Colon (tissue), 2 donors: Measurements from ENCODE around the gene WNT10A.
"Not testable (repeated sequence)": the region's sequence is repeated elsewhere in the genome, so short reads cannot be mapped to it uniquely, and the experiment has no call there.

Experiments
- FAIRE-seq: peaks from 2 replicates; lab custom pipeline; 2012; peaks lifted over from hg19 to GRCh38; lab: Jason Lieb, UNC
- donor health status: control.
- donor health status: control.

The WNT10A gene

DNA sequence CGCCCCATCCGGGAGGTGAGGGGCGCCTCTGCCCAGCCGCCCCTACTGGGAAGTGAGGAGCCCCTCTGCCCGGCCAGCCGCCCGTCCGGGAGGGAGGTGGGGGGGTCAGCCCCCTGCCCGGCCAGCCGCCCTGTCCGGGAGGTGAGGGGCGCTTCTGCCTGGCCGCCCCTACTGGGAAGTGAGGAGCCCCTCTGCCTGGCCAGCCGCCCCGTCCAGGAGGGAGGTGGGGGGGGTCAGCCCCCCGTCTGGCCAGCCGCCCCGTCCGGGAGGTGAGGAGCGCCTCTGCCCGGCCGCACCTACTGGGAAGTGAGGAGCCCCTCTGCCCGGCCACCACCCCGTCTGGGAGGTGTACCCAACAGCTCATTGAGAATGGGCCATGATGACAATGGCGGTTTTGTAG is 51.1 kb downstream of the WNT10A start:
- not testable (repeated sequence) for FAIRE-seq
